PC-9 (cell line): ENCODE results near the gene ZNF30. TPM values are rescaled to one million over a fixed set of nuclear protein-coding genes. Genes with fewer than 3 reads are reported as not detected.

Source experiments
- Bru-seq: library from RNA; stranded (reverse); fragments of 400-500 nt; gene quantifications from one replicate; lab custom pipeline; 2021; lab: Mats Ljungman, UMichigan
- BruChase-seq, 2 experiments: library from RNA; stranded (reverse); fragments of 400-500 nt; gene quantifications; one replicate each; lab custom pipeline; 2021; lab: Mats Ljungman, UMichigan
- BruUV-seq: library from RNA; stranded (reverse); fragments of 400-500 nt; replicated peaks from 2 replicates; lab custom pipeline; 2021; lab: Mats Ljungman, UMichigan
- CTCF ChIA-PET: fragments of 300-600 bp; sonication (Branson Sonifier 250); formaldehyde crosslinking; loops from one replicate; lab custom pipeline; 2022; ENCODE audit warnings: antibody characterized with exemption; lab: Charles Lee
- POLR2A ChIA-PET: fragments of 300-600 bp; sonication (Branson Sonifier 250); formaldehyde crosslinking; loops from one replicate; lab custom pipeline; 2022; ENCODE audit warnings: antibody characterized with exemption; ENCODE audit not compliant: unreplicated experiment; lab: Charles Lee
- DNase-seq, 2 experiments: peaks; one replicate each; pipeline versions ENCODE4 v3.0.0 to v3.0.0-alpha.2; 2015 to 2022; ENCODE audit warnings: mixed read lengths in 1 of 2
- H2AFZ ChIP-seq: fragments of 200-600 bp; sonication (generic); 2 replicates; pipeline ENCODE4 v1.8.1; 2017; ENCODE audit warnings: antibody characterized with exemption
- H3F3A ChIP-seq: fragments of 200-600 bp; sonication (generic); 2 replicates; pipeline ENCODE4 v1.8.1; 2017; ENCODE audit warnings: antibody characterized with exemption, mild to moderate bottlenecking, low read depth; ENCODE audit not compliant: insufficient read depth
- H3K27ac ChIP-seq: fragments of 200-600 bp; sonication (generic); 2 replicates; pipeline ENCODE4 v1.6.1; 2016; ENCODE audit warnings: mixed run types
- H3K27me3 ChIP-seq: fragments of 200-600 bp; sonication (generic); 2 replicates; pipeline ENCODE4 v1.6.1; 2016; ENCODE audit warnings: low read depth, mixed run types; ENCODE audit not compliant: insufficient read depth
- H3K36me3 ChIP-seq: fragments of 200-600 bp; sonication (generic); 2 replicates; pipeline ENCODE4 v1.6.1; 2016; ENCODE audit warnings: low read depth, mixed run types
- H3K4me1 ChIP-seq: fragments of 200-600 bp; sonication (generic); replicated peaks from 2 replicates; pipeline ENCODE4 v1.6.1; 2016; ENCODE audit warnings: mixed run types; ENCODE audit not compliant: insufficient read depth
- H3K4me2 ChIP-seq: fragments of 200-600 bp; sonication (generic); 2 replicates; pipeline ENCODE4 v1.6.1; 2017; ENCODE audit warnings: mixed run types
- H3K4me3 ChIP-seq: fragments of 200-600 bp; sonication (generic); 2 replicates; pipeline ENCODE4 v1.6.1; 2016; ENCODE audit warnings: mixed run types
- H3K79me2 ChIP-seq: fragments of 200-600 bp; sonication (generic); 2 replicates; pipeline ENCODE4 v1.6.1; 2017; ENCODE audit warnings: low read depth, mixed run types
- H3K9me2 ChIP-seq: fragments of 200-600 bp; sonication (generic); 2 replicates; pipeline ENCODE4 v1.8.1; 2017; ENCODE audit warnings: mild to moderate bottlenecking; ENCODE audit not compliant: insufficient read depth
- H3K9me3 ChIP-seq: fragments of 200-600 bp; sonication (generic); 2 replicates; pipeline ENCODE4 v1.8.1; 2016; ENCODE audit warnings: low read depth; ENCODE audit not compliant: insufficient read depth
- H4K20me1 ChIP-seq: fragments of 200-600 bp; sonication (generic); 2 replicates; pipeline ENCODE4 v1.8.1; 2017; ENCODE audit not compliant: insufficient read depth
- EZH2 ChIP-seq: fragments of 200-600 bp; sonication (generic); IDR thresholded peaks from 2 replicates; pipeline ENCODE4 v1.8.0; 2017; ENCODE audit warnings: antibody characterized with exemption, low read depth
- intact Hi-C: fragments of 100-400 bp; cut with micrococcal nuclease; formaldehyde crosslinking; loops from one replicate; pipeline ENCODE4 v1.10.0; 2022; ENCODE audit not compliant: unreplicated experiment
- long read RNA-seq: library from polyadenylated mRNA; stranded (forward); transcript quantifications from one replicate; pipeline ENCODE4 v2.0.0, GENCODE V29; 2022
- total RNA-seq: library from RNA; stranded (reverse); gene quantifications from 2 replicates; pipeline ENCODE4 v1.2.3, GENCODE V29; 2021
- TF ChIP-seq, protein P1 (sequence below): fragments of 200-600 bp; sonication (generic); conservative IDR thresholded peaks from 2 replicates; pipeline ENCODE4 v1.6.1; 2017; ENCODE audit warnings: mixed run types, antibody characterized with exemption, mild to moderate bottlenecking, moderate library complexity

Gene ZNF30
- total RNA-seq (1.3 and 1.9 TPM in 2 replicates), Bru-seq, nascent RNA (percentile 31 among the genes with signal in this experiment), BruChase-seq, experiment 1, labeled RNA remaining after a 2-hour chase (percentile 33 among the genes with signal in this experiment), BruChase-seq, experiment 2, labeled RNA remaining after a 6-hour chase (percentile 22 among the genes with signal in this experiment)
- long read RNA-seq, partial matches to known transcripts = 0 of 2 reads
- long read RNA-seq, other reads (novel, unspliced or antisense) = 0 of 2 reads

DNA sequence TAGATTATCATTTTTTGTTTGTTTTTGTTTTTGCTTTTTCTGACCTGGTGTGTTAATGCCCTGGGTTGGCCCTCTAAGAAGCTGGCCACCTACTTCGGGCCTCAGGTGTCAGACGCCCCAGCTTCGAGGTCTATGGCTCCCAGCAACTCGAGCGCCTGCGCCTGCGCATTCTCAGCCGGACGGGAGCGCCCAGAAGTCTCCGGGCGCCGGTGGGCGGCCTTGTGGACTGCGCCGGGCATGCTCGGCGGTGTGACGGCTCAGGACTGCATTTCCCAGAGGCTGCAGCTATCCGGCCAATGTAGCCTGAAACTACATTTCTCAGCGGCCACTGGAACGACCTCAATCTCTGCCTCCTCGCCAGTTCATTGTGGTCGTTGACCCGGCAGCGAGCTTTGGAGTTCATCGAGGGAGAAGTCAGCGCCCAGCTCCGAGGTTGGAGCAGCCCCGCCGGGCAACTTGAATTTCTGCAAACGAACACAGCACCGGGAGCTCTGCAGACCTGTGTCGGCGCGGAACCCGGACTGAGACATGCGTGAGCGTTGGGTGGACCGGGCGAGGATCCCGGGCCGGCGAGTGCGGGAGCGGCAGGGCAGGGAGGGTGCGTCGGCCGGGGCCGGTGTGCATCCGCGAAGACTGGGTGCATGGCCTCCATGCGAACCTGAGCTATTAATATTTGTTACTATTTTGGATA lies at the start of gene ZNF30:
ZNF30 (plus strand) TSS at position 219 of the 691 bp plus-strand sequence. CDS start 3,045 bp downstream, outside the sequence.
- H3K4me1 ChIP-seq = no peaks in the 10 kb centered on the region; the same call in 1 of the 2 replicates
- CTCF ChIA-PET = interaction anchor here (0.6 kb wide), 2 partner anchors 782 to 1079 kb away, joined by 3 to 6 read pairs; no protein-coding TSS in a partner anchor
- H3K9me2 ChIP-seq = no peaks in the 10 kb centered on the region
- H3F3A ChIP-seq = 0 out of 2 replicates have a peak, but pooled peaks cover 3% of the 10 kb centered on the region
- BruUV-seq = no TSS peak
- TF ChIP-seq, protein P1, sequence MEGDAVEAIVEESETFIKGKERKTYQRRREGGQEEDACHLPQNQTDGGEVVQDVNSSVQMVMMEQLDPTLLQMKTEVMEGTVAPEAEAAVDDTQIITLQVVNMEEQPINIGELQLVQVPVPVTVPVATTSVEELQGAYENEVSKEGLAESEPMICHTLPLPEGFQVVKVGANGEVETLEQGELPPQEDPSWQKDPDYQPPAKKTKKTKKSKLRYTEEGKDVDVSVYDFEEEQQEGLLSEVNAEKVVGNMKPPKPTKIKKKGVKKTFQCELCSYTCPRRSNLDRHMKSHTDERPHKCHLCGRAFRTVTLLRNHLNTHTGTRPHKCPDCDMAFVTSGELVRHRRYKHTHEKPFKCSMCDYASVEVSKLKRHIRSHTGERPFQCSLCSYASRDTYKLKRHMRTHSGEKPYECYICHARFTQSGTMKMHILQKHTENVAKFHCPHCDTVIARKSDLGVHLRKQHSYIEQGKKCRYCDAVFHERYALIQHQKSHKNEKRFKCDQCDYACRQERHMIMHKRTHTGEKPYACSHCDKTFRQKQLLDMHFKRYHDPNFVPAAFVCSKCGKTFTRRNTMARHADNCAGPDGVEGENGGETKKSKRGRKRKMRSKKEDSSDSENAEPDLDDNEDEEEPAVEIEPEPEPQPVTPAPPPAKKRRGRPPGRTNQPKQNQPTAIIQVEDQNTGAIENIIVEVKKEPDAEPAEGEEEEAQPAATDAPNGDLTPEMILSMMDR = no peak
- TF ChIP-seq EZH2 = no peak
- no peak within 1 kb of the TSS for H3K27ac ChIP-seq
- H3K79me2 ChIP-seq = no peaks in the 10 kb centered on the region
- no peaks in the 10 kb centered on the region for H3K36me3 ChIP-seq
- H4K20me1 ChIP-seq = no peaks in the 10 kb centered on the region
- intact Hi-C loops = no loop called here
- H2AFZ ChIP-seq = peak within 1 kb of the TSS; percentile 72
- H3K4me3 ChIP-seq = peak within 1 kb of the TSS; percentile 56
- DNase-seq = peak; percentile 45 to 80
- H3K27me3 ChIP-seq = peaks cover 38% of the 10 kb centered on the region
- POLR2A ChIA-PET = interaction anchor here (0.6 kb wide), 1 partner anchor 241 kb away, joined by 3 read pairs; no protein-coding TSS in a partner anchor
- peak within 1 kb of the TSS; percentile 65 for H3K4me2 ChIP-seq
- H3K9me3 ChIP-seq = no peaks in the 10 kb centered on the region; the same call in 1 of the 2 replicates

DNA sequence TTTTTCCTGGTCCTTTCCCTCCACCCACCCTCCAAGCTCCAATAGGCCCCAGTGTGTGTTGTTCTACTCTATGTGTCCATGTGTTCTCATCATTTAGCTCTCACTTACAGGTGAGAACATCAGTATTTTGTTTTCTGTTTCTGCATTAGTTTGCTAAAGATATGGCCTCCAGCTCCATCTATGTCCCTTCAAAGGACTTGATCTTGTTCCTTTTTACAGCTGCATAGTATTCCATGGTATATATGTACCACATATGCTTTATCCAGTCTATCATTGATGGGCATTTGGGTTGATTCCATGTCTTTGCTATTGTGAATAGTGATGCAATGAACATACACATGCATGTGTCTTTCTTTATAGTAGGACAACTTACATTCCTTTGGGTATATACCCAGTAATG lies 47.1 kb upstream of the ZNF30 start:
- Histone ChIP-seq H4K20me1 (no peaks in the 10 kb centered on the region), H3K27me3 (peaks cover 19% of the 10 kb centered on the region), H3K79me2 (no peaks in the 10 kb centered on the region), H3K4me2 (no peak overlapping the region), H3K4me1 (no peaks in the 10 kb centered on the region), H3K9me3 (0 out of 2 replicates have a peak, but pooled peaks cover 2% of the 10 kb centered on the region), H3K9me2 (no peaks in the 10 kb centered on the region), H3F3A (no peaks in the 10 kb centered on the region), H2AFZ (no peak overlapping the region), H3K36me3 (no peaks in the 10 kb centered on the region), H3K4me3 (no peak overlapping the region), H3K27ac (no peak overlapping the region)
- intact Hi-C loops = no loop called here
- DNase-seq = no peak
- BruUV-seq = no TSS peak
- CTCF ChIA-PET = no interaction called here
- POLR2A ChIA-PET = no interaction called here
- TF ChIP-seq EZH2 = no peak
- TF ChIP-seq, protein P1 = no peak

DNA sequence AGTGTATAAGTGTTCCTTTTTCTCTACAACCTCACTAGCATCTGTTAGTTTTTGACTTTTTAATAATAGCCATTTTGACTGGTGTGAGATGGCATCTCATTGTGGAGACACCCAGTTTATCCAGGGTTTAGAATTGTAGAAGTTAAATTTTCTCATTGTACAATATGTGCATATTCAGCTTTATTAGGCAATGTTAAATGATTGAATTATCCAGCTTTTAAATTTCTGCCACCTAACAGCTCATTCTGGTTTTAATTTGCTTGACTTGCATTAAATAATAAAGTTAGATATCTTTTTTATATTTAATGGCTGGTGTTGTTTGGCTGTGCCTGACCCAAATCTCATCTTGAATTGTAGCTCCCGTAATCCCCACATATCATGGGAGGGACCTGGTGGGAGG lies 46.7 kb upstream of the ZNF30 start:
- CTCF ChIA-PET = no interaction called here
- no peaks in the 10 kb centered on the region for H3K4me1 ChIP-seq
- no peak overlapping the region for H3K4me3 ChIP-seq
- no peak overlapping the region for H3K4me2 ChIP-seq
- peaks cover 19% of the 10 kb centered on the region for H3K27me3 ChIP-seq
- no peaks in the 10 kb centered on the region for H3K9me2 ChIP-seq
- no peak overlapping the region for H2AFZ ChIP-seq
- 0 out of 2 replicates have a peak, but pooled peaks cover 2% of the 10 kb centered on the region for H3K9me3 ChIP-seq
- no peaks in the 10 kb centered on the region for H3K36me3 ChIP-seq
- POLR2A ChIA-PET = no interaction called here
- intact Hi-C loops = no loop called here
- H4K20me1 ChIP-seq = no peaks in the 10 kb centered on the region
- TF ChIP-seq, protein P1 = no peak
- no peak for TF ChIP-seq EZH2
- H3K79me2 ChIP-seq = no peaks in the 10 kb centered on the region
- no peak overlapping the region for H3K27ac ChIP-seq
- no TSS peak for BruUV-seq
- no peak for DNase-seq
- no peaks in the 10 kb centered on the region for H3F3A ChIP-seq
